PC-3 (cell line): ENCODE data around the gene MIPOL1. TPM values are rescaled to one million over a fixed set of nuclear protein-coding genes. Genes with fewer than 3 reads are reported as not detected.

Experiments
- ATAC-seq: fragments of 200-7000 bp; cut with Tn5 transposase; 2 replicates; pipeline ENCODE4 v1.9.1; 2020; ENCODE audit warnings: mild to moderate bottlenecking, moderate library complexity
- BruUV-seq: library from RNA; stranded (reverse); fragments of 400-500 nt; replicated peaks from 2 replicates; lab custom pipeline; 2021; lab: Mats Ljungman, UMichigan
- CTCF ChIA-PET: fragments of 300-600 bp; sonication (Branson Sonifier 250); formaldehyde crosslinking; loops from one replicate; lab custom pipeline; 2022; ENCODE audit warnings: antibody characterized with exemption; lab: Charles Lee
- POLR2A ChIA-PET: fragments of 300-600 bp; sonication (Branson Sonifier 250); formaldehyde crosslinking; loops from one replicate; lab custom pipeline; 2022; ENCODE audit warnings: antibody characterized with exemption; ENCODE audit not compliant: unreplicated experiment; lab: Charles Lee
- DNase-seq: peaks from one replicate; pipeline ENCODE4 v3.0.0-alpha.2; 2015
- H2AFZ ChIP-seq: fragments of 300-600 bp; sonication (generic); 2 replicates; pipeline ENCODE4 v1.6.0; 2016; ENCODE audit warnings: antibody characterized with exemption, low read length
- H3F3A ChIP-seq: fragments of 300-600 bp; sonication (generic); one replicate; pipeline ENCODE4 v1.6.0; 2017; ENCODE audit warnings: antibody characterized with exemption, low read length, control low read depth, mild to moderate bottlenecking; ENCODE audit not compliant: unreplicated experiment
- H3K27ac ChIP-seq: fragments of 300-600 bp; sonication (generic); 2 replicates; pipeline ENCODE4 v1.5.1; 2016; ENCODE audit warnings: mild to moderate bottlenecking, low read length
- H3K27me3 ChIP-seq: fragments of 300-600 bp; sonication (generic); 2 replicates; pipeline ENCODE4 v1.6.1; 2016; ENCODE audit warnings: low read length, mixed read lengths
- H3K36me3 ChIP-seq: fragments of 300-600 bp; sonication (generic); 2 replicates; pipeline ENCODE4 v1.6.1; 2016; ENCODE audit warnings: low read depth, mixed run types, low read length, mixed read lengths
- H3K4me1 ChIP-seq: fragments of 300-600 bp; sonication (generic); 2 replicates; pipeline ENCODE4 v1.5.1; 2016; ENCODE audit warnings: low read length; ENCODE audit not compliant: insufficient read depth
- H3K4me2 ChIP-seq: fragments of 300-600 bp; sonication (generic); 2 replicates; pipeline ENCODE4 v1.6.0; 2016; ENCODE audit warnings: low read length
- H3K4me3 ChIP-seq: fragments of 300-600 bp; sonication (generic); 2 replicates; pipeline ENCODE4 v1.5.1; 2016; ENCODE audit warnings: mild to moderate bottlenecking, low read length, mixed read lengths
- H3K79me2 ChIP-seq: fragments of 300-600 bp; sonication (generic); 2 replicates; pipeline ENCODE4 v1.6.1; 2017; ENCODE audit warnings: low read length, mixed read lengths
- H3K9ac ChIP-seq: fragments of 300-600 bp; sonication (generic); 2 replicates; pipeline ENCODE4 v1.6.0; 2016; ENCODE audit warnings: mild to moderate bottlenecking, low read length
- H3K9me2 ChIP-seq: fragments of 300-600 bp; sonication (generic); replicated peaks from 2 replicates; pipeline ENCODE4 v1.6.1; 2016; ENCODE audit warnings: mixed run types, low read length, mixed read lengths
- H3K9me3 ChIP-seq: fragments of 300-600 bp; sonication (generic); 2 replicates; pipeline ENCODE4 v1.6.1; 2016; ENCODE audit warnings: low read length, mixed read lengths
- H4K20me1 ChIP-seq: fragments of 300-600 bp; sonication (generic); 2 replicates; pipeline ENCODE4 v1.6.1; 2016; ENCODE audit warnings: low read length, mixed read lengths
- CTCF ChIP-seq: fragments of 300-600 bp; sonication (generic); conservative IDR thresholded peaks from 2 replicates; pipeline ENCODE4 v1.5.1; 2017; ENCODE audit warnings: antibody characterized with exemption, low read depth, mild to moderate bottlenecking, low read length
- EZH2 ChIP-seq: fragments of 300-600 bp; sonication (generic); IDR thresholded peaks from one replicate; pipeline ENCODE4 v1.6.1; 2017; ENCODE audit warnings: antibody characterized with exemption, mild to moderate bottlenecking, low read length; ENCODE audit not compliant: unreplicated experiment
- EZH2phosphoT487 ChIP-seq: fragments of 300-600 bp; sonication (generic); IDR thresholded peaks from 2 replicates; pipeline ENCODE4 v1.6.1; 2018; ENCODE audit warnings: mild to moderate bottlenecking, antibody characterized with exemption, low read length, borderline replicate concordance
- intact Hi-C: fragments of 100-400 bp; cut with micrococcal nuclease; formaldehyde crosslinking; loops from 2 replicates; pipeline ENCODE4 v1.9.0; 2023
- total RNA-seq: library from RNA; depleted of rRNA; stranded (reverse); fragments of >200 nt; gene quantifications from 2 replicates; pipeline ENCODE4 v1.2.3, GENCODE V29; 2014

MIPOL1 gene
- total RNA-seq, 1 experiment from 2014 or later = 22.5 TPM

GRCh38 chr14:37585971-37586796 lies 388.4 kb downstream of the MIPOL1 start:
- H4K20me1 ChIP-seq = peaks cover 10% of the 10 kb centered on the region
- peak; percentile 68 for DNase-seq
- no TSS peak for BruUV-seq
- ChIA-PET POLR2A (interaction anchor here (0.6 to 1.4 kb wide), 3 partner anchors 11 to 333 kb away, joined by 3 to 7 read pairs (median 4); no protein-coding TSS in a partner anchor), CTCF (no interaction called here)
- intact Hi-C loops = loop anchor here (1.0 to 10.0 kb wide), 6 partner anchors 19 to 925 kb away; partner anchors contain the start of genes PAX9 and SLC25A21
- no peaks in the 10 kb centered on the region for H3K9me3 ChIP-seq
- H3K27ac ChIP-seq = peak overlapping the region; percentile 99
- peak overlapping the region; percentile 96 for H3K4me3 ChIP-seq
- H3K4me1 ChIP-seq = peaks cover 63% of the 10 kb centered on the region
- no peak for TF ChIP-seq EZH2
- no peak for TF ChIP-seq CTCF
- no peak for TF ChIP-seq EZH2phosphoT487
- H3K4me2 ChIP-seq = peak overlapping the region; percentile 89
- peaks cover 26% of the 10 kb centered on the region for H3K36me3 ChIP-seq
- no peaks in the 10 kb centered on the region for H3K27me3 ChIP-seq
- H3F3A ChIP-seq = peaks cover 4% of the 10 kb centered on the region
- H2AFZ ChIP-seq = peak overlapping the region; percentile 27
- peak overlapping the region; percentile 99 for H3K9ac ChIP-seq
- no peaks in the 10 kb centered on the region for H3K9me2 ChIP-seq
- no peak for ATAC-seq
- H3K79me2 ChIP-seq = peaks cover 76% of the 10 kb centered on the region

GRCh38 chr14:37586797-37587130 lies 389.0 kb downstream of the MIPOL1 start:
- BruUV-seq = no TSS peak
- H3K4me3 ChIP-seq = peak overlapping the region; percentile 96
- H3K4me1 ChIP-seq = peaks cover 58% of the 10 kb centered on the region
- H2AFZ ChIP-seq = no peak overlapping the region
- ATAC-seq = no peak
- DNase-seq = no peak
- peaks cover 82% of the 10 kb centered on the region for H3K79me2 ChIP-seq
- H3K36me3 ChIP-seq = peaks cover 30% of the 10 kb centered on the region
- peaks cover 12% of the 10 kb centered on the region for H4K20me1 ChIP-seq
- H3K27me3 ChIP-seq = no peaks in the 10 kb centered on the region
- H3K27ac ChIP-seq = peak overlapping the region; percentile 99
- CTCF ChIA-PET = no interaction called here
- no peaks in the 10 kb centered on the region for H3K9me3 ChIP-seq
- H3K9me2 ChIP-seq = no peaks in the 10 kb centered on the region
- intact Hi-C loops = loop anchor here (2.0 to 10.0 kb wide), 2 partner anchors 412 to 926 kb away; partner anchors contain the start of genes PAX9 and SLC25A21
- POLR2A ChIA-PET = interaction anchor here (0.6 to 1.4 kb wide), 3 partner anchors 11 to 42 kb away, joined by 3 to 4 read pairs (median 3); no protein-coding TSS in a partner anchor
- peak overlapping the region; percentile 89 for H3K4me2 ChIP-seq
- H3K9ac ChIP-seq = peak overlapping the region; percentile 99
- TF ChIP-seq CTCF = no peak
- no peak for TF ChIP-seq EZH2
- TF ChIP-seq EZH2phosphoT487 = no peak
- H3F3A ChIP-seq = no peaks in the 10 kb centered on the region
